ENCODE results near the gene PTP4A2.
"Not testable (repeated sequence)": the region's sequence is repeated elsewhere in the genome, so short reads cannot be mapped to it uniquely, and the experiment has no call there.

The PTP4A2 gene

DNA sequence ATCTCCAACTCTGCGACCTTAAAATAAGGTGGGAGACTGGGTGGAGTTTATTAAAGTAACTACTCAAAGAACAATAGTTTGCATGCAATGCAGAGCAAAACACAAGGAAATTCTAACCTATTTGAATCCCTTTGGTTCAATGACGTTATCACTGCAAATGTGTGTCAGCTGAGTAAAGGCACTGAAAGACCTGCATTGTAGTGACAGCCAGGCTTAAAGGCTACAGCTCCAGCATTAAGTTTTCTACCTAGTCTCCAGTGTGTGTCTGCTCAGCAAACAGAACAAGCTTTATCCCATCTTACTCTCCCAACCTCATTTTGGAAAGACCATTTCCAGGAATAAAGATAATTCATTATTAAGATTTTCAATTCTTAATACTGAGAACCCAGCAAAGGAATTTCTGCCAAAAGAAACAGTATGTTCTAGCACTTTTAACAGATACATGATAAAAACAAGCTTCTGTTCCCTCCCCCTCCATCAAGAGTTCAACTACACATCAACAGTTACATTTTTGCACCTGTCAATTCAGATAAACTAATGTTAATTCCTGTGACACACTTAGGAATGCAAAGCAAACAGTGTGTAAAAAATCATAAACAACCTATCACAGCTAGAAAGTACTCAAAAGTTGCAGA, 14.2 kb downstream of the PTP4A2 start:
- DNase-seq, result no peak

DNA sequence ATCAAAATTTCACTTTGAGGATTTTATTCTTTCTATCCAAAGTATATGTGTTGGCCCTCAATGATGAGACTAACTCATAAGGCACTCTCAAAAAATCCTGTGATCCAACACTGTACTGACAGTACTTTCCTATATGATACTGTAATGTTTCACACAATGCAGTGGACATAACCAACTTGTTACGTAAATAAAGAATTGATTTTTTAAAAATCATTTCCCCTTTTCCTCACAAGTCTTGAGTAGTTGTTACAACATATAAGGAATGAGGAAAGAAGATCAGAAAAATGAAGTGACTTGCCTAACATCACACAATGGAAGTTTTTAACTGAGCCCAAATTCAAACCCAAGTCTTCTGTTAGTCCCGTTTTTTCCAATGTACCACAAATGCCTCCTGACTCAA, 17.2 kb downstream of the PTP4A2 start:
- DNase-seq, result no peak

GRCh38 chr1:31919591-31919990, 18.6 kb downstream of the PTP4A2 start:
- no peak for DNase-seq

DNA sequence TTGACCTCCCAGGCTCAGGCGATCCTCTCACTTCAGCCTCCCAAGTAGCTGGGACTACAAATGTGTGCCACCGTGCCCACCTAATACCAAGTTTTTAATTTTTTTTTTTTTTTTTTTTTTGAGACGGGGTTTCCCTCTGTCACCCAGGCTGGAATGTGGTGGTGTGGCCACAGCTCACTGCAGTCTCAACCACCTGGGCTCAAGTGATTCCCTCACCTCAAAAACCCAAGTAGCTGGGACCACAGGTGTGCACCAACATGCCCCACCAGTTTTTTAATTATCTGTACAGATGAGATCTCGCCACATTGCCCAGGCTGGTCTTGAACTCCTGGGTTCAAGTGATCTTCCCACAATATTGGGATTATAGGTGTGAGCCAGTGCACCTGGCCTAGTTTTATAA, 22.7 kb downstream of the PTP4A2 start:
- DNase-seq, result no peak

GRCh38 chr1:31913968-31914367, 24.2 kb downstream of the PTP4A2 start:
- DNase-seq, result no peak

GRCh38 chr1:31912839-31913239, 25.3 kb downstream of the PTP4A2 start:
- DNase-seq, result peak; percentile 38

GRCh38 chr1:31911994-31912780, 26.0 kb downstream of the PTP4A2 start:
- no peak for DNase-seq

DNA sequence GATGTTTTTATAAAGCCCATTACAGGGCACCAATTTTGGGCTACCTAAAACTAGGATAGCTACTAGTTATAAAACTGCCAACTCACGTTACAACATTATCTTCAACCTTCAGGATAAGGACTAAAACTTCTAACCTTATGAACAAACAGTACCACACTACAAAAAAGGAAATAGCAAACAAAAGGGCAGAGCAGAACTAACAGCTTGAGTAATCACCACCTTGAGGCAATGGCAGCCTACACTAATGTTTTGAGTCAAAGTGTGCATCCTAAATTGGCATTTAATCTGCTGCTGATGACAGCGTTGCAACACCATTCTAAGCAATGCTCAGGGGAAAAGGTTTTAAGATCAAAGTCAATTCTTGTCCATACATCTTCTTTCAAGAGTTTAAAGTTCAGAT, 27.2 kb downstream of the PTP4A2 start:
- DNase-seq, result no peak

- no peak for DNase-seq
Measured at GRCh38 chr1:31909691-31910090, 28.5 kb downstream of the PTP4A2 start.

GRCh38 chr1:31906557-31906956, 31.6 kb downstream of the PTP4A2 start:
- no peak for DNase-seq

GRCh38 chr1:31905681-31906080, 32.5 kb downstream of the PTP4A2 start:
- DNase-seq, result no peak

DNA sequence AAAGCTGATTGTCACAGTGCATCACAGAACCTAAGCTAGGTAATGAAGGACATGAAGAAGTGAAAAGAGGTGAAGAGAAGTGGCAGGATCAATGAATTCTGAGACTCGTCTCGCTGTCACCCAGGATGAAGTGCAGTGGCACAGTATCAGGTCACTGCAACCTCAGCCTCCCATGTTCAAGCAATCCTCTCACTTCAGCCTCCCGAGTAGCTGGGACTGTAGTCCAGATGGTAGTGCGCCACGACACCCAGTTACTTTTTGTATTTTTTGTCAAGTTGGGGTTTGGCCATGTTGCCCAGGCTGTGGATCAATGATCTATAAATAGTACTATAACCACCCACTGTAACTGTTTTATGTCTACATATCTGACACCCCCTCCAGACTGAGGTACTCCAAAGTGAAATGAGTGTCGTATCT, 33.1 kb downstream of the PTP4A2 start:
- no peak for DNase-seq

DNA sequence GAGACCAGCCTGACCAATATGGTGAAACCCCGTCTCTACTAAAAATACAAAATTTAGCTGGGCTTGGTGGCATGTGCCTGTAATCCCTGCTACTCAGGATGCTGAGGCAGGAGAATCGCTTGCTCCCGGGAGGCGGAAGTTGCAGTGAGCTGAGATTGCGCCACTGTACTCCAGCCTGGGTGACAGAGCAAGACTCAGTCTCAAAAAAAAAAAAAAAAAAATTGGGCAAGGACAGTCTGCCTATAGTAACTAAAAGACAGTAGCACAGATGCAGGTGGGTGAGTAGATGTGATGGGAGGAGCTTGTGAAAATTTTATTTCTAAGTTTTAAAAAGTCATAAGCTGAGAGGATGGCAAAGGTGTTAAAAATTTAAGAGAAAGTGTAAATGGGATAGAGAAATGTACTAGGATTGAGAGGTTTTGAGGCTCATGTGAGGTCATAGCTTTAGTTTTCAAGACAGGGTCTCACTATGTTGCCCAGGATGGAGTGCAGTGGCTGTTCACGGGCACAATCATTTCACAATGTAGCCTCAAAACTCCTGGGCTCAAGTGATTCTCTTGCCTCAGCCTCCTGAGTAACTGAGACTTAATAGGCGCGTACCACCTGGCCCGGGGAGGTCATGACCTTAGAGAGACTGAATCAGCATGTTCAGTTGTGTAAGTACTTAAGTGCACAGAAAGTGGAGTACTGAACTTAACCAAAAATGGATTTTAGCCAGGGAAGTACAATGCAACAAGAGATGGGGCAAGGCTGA, 33.7 kb downstream of the PTP4A2 start:
- no peak for DNase-seq

GRCh38 chr1:31902510-31902860, 35.7 kb downstream of the PTP4A2 start:
- DNase-seq, result no peak

DNA sequence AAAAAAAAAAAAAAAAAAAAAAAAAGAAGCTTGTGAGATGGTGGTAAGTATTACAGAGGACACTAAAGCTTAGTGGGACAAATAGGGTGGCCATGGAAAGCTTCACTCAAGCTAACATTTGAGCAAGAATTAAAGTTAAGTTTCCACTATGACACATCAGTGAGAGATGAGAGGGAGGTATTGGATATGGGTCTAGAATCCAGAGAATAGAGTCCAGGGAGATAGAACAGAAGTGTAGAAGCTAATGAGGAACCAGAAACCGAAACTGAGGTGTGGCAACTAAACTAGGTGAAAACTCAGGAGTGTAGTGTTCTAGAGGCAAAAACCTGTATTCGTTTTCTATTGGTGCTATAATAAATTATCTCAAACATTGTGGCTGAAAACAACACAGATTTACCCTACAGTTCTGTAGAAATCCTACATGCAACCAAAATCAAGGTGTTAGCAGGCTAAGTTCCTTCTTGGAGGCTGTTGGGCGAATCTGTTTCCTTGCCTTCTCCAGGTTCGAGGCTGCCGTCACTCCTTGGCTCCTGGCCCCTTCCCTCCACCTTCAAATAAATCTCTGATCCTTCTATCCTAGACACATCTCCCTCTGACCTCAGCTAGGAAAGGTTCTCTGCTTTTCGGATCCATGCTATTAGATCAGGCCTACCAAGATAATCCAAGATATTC, 36.2 kb downstream of the PTP4A2 start:
- DNase-seq, result no peak

DNA sequence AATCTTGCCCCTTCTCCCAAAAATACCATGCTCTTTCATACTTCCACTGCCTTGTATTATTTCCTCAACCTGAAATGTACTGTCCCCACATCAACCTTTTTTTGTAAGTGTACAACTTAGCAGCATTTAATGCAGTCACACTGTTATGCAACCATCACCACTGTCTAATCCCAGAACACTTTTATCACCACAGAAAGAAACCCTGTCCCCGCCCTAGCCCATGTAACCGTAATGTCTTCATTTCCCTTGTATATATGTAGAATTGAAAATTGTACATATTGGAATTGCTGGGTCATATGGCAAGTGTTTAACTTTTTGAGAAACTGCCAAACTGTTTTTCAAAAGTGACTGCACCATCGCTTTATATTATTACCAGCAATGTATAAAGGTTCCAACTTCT, 37.4 kb downstream of the PTP4A2 start:
- DNase-seq, result no peak

DNA sequence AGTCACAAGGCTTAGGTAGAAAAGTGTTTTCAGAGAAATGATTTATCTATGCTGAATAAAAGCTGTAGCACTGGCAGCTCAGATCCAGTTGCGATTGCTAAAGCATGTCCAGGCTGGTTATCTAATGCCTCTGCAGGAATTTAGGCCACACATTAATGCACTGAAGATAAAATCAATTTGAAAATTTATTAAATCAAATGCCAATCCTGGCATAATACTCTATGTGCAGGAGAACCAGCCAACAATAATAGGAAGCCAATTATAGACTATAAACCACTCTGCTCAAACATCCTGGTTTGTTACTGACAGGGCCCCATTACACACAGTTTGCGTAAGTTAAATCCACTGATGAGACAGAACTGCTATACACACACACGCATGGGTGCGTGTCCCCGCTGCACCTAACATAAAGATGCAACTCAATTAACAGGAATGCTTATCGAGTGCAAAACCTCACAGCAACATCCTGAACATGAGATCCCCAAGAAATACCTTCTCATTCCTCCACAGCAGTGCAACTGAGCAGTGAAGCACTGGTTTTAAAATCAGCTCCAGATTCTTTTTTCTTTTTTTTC, 40.6 kb downstream of the PTP4A2 start:
- DNase-seq, result peak; percentile 16

DNA sequence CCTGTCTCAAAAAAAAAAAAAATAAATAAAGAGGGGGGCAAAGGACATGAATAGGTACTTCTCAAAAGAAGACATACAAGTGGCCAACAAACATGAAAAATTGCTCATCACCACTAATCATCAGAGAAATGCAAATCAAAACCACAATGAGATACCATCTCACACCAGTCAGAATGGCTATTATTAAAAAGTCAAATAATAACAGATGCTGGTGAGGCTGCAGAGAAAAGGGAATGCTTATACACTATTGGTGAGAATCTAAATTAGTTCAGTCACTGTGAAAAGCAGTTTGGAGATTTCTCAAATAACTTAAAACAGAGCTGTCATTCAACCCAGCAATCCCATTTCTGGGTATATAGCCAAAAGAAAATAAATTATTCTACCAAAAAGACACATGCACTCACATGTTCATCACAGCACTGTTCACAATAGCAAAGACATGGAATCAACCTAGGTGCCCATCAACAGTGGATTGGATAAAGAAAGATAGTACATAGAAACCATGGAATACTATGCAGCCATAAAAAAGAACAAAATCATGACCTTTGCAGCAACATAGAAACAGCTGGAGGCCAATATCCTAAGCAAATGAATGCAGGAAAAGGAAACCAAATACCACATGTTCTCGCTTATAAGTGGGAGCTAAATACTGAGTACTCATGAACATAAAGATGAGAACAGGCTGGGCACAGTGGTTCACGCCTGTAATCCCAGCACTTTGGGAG, 42.5 kb downstream of the PTP4A2 start:
- not testable (repeated sequence) for DNase-seq

GRCh38 chr1:31891280-31891679, 46.9 kb downstream of the PTP4A2 start:
- no peak for DNase-seq

GRCh38 chr1:31888291-31888690, 49.9 kb downstream of the PTP4A2 start:
- DNase-seq, result no peak

- no peak for DNase-seq
Measured at GRCh38 chr1:31886866-31887265, 51.3 kb downstream of the PTP4A2 start.

DNA sequence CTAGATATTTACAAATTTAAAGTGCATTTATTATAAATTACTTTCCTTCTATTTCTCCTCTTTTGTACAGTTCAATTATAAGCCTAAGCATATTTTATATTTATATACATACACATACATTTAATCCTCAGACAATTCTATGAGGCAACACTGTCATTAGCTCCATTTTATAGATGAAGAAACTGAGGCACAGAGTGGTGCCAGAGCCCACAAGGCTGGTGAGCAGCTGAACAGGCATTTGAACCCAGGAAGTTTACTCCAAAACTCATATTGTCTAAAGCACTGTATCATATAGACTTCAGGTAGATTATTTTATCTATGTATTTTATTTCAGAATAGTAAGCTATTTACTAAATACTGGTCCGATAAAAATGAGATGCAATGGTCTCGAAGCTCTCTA, 52.3 kb downstream of the PTP4A2 start:
- DNase-seq, result no peak

All from NCI-H1105 treated with DMSO at 0.1 percent for 48 hours (cell line).